Endothelial cell of umbilical vein (primary cell): ENCODE measurements around the gene ZNRF3. TPM values are rescaled to one million over a fixed set of nuclear protein-coding genes. Genes with fewer than 3 reads are reported as not detected.

ENCODE experiments used
- BruUV-seq: library from RNA; stranded (reverse); fragments of 400-500 nt; replicated peaks from 2 replicates; lab custom pipeline; 2021; lab: Mats Ljungman, UMichigan
- CTCF ChIA-PET: fragments of 300-600, 350-600 bp; sonication (Branson Sonifier 250); formaldehyde crosslinking; loops from one replicate; lab custom pipeline; 2021; ENCODE audit warnings: antibody characterized with exemption, inconsistent platforms; lab: Charles Lee
- POLR2A ChIA-PET: fragments of 300-600, 350-600 bp; sonication (Branson Sonifier 250); formaldehyde crosslinking; loops from one replicate; lab custom pipeline; 2021; ENCODE audit warnings: antibody characterized with exemption, inconsistent platforms; lab: Charles Lee
- DNase-seq: peaks from one replicate; pipeline ENCODE4 v3.0.0-alpha.2; 2011; ENCODE audit warnings: low read depth, low spot score
- FAIRE-seq: peaks from 2 replicates; lab custom pipeline; 2011; peaks lifted over from hg19 to GRCh38; lab: Jason Lieb, UNC
- H2AFZ ChIP-seq: 2 replicates; pipeline ENCODE4 v1.6.0; 2012; ENCODE audit warnings: low read depth, low read length, control low read depth, inconsistent platforms
- H3K27ac ChIP-seq: 2 replicates; pipeline ENCODE4 v1.5.1; 2011; ENCODE audit warnings: low read depth, mild to moderate bottlenecking, control low read depth, low read length, moderate library complexity; ENCODE audit not compliant: insufficient read depth
- H3K27me3 ChIP-seq, 2 experiments: 2 replicates each; pipeline versions ENCODE4 v1.6.0 to v1.6.1; 2011; ENCODE audit warnings: low read length in 2 of 2, mixed read lengths in 1 of 2; ENCODE audit not compliant: control insufficient read depth in 2 of 2, insufficient read depth in 2 of 2
- H3K36me3 ChIP-seq, 2 experiments: 2 replicates in 1 of 2; 3 replicates in 1 of 2; pipeline ENCODE4 v1.5.1; 2011; ENCODE audit warnings: low read length in 2 of 2, mild to moderate bottlenecking in 1 of 2, moderate library complexity in 1 of 2; ENCODE audit not compliant: control insufficient read depth in 2 of 2, insufficient read depth in 2 of 2; ENCODE audit errors: extremely low read depth in 1 of 2
- H3K4me1 ChIP-seq: 3 replicates; pipeline ENCODE4 v1.5.1; 2011; ENCODE audit warnings: mild to moderate bottlenecking, low read length; ENCODE audit not compliant: control insufficient read depth, insufficient read depth; ENCODE audit errors: extremely low read depth
- H3K4me2 ChIP-seq: 2 replicates; pipeline ENCODE4 v1.6.1; 2011; ENCODE audit warnings: low read length, control low read depth, mixed read lengths; ENCODE audit not compliant: insufficient read depth
- H3K4me3 ChIP-seq, 3 experiments: fragments of 200-600 bp in 1 of 3; sonication (generic), shearing (Covaris generic) in 1 of 3; replicated peaks in 1 of 3; 2 replicates each; pipeline ENCODE4 v1.5.1; 2011 to 2016; ENCODE audit warnings: control low read depth in 3 of 3, low read length in 3 of 3, mild to moderate bottlenecking in 2 of 3, inconsistent platforms in 1 of 3, low read depth in 1 of 3, moderate library complexity in 1 of 3; ENCODE audit not compliant: insufficient read depth in 1 of 3
- H3K79me2 ChIP-seq: 2 replicates; pipeline ENCODE4 v1.6.0; 2012; ENCODE audit warnings: low read length, inconsistent platforms; ENCODE audit not compliant: control insufficient read depth, insufficient read depth
- H3K9ac ChIP-seq: replicated peaks from 2 replicates; pipeline ENCODE3; 2011; ENCODE audit warnings: low read length, control low read depth; ENCODE audit not compliant: insufficient read depth; ENCODE audit errors: extremely low read depth
- H3K9me1 ChIP-seq: replicated peaks from 3 replicates; pipeline ENCODE4 v1.6.0; 2011; ENCODE audit warnings: mild to moderate bottlenecking, low read length; ENCODE audit not compliant: control insufficient read depth, insufficient read depth; ENCODE audit errors: extremely low read depth
- H3K9me3 ChIP-seq: replicated peaks from 2 replicates; pipeline ENCODE4 v1.5.1; 2012; ENCODE audit warnings: low read length, inconsistent platforms; ENCODE audit not compliant: control insufficient read depth, insufficient read depth
- H4K20me1 ChIP-seq: replicated peaks from 2 replicates; pipeline ENCODE3; 2011; ENCODE audit warnings: mild to moderate bottlenecking, low read length; ENCODE audit not compliant: control insufficient read depth, insufficient read depth; ENCODE audit errors: extremely low read depth
- CTCF ChIP-seq, 2 donors: IDR thresholded peaks; 1 replicate in 1 of 2; 2 replicates in 1 of 2; pipeline ENCODE4 v1.5.1; 2011; ENCODE audit warnings: low read length in 2 of 2, mild to moderate bottlenecking in 2 of 2, moderate library complexity in 2 of 2, control low read depth in 1 of 2, inconsistent platforms in 1 of 2, low read depth in 1 of 2; ENCODE audit not compliant: insufficient read depth in 1 of 2; ENCODE audit errors: extremely low read depth in 1 of 2
- EZH2 ChIP-seq: IDR thresholded peaks from 2 replicates; pipeline ENCODE4 v1.6.1; 2012; ENCODE audit warnings: borderline replicate concordance, low read depth, mild to moderate bottlenecking, moderate library complexity, low read length, inconsistent platforms; ENCODE audit not compliant: severe bottlenecking
- FOS ChIP-seq: IDR thresholded peaks from 2 replicates; pipeline ENCODE4 v1.6.1; 2011; ENCODE audit warnings: mild to moderate bottlenecking, low read length, moderate library complexity, borderline replicate concordance; ENCODE audit not compliant: insufficient read depth
- GATA2 ChIP-seq: IDR thresholded peaks from 2 replicates; pipeline ENCODE4 v1.7.0; 2011; ENCODE audit warnings: low read depth, mild to moderate bottlenecking, moderate library complexity, mixed read lengths, low read length; ENCODE audit not compliant: insufficient read length, insufficient read depth
- JUN ChIP-seq: IDR thresholded peaks from 2 replicates; pipeline ENCODE4 v1.6.1; 2011; ENCODE audit warnings: borderline replicate concordance, low read depth; ENCODE audit not compliant: insufficient read length, insufficient read depth
- MAX ChIP-seq: IDR thresholded peaks from 2 replicates; pipeline ENCODE4 v1.6.1; 2011; ENCODE audit not compliant: insufficient read depth, insufficient read length
- MYC ChIP-seq: IDR thresholded peaks from one replicate; pipeline ENCODE4 v1.6.1; 2011; ENCODE audit warnings: mild to moderate bottlenecking, low read depth, low read length
- POLR2A ChIP-seq: IDR thresholded peaks from 2 replicates; pipeline ENCODE4 v1.6.1; 2012; ENCODE audit warnings: low read depth, mild to moderate bottlenecking, control low read depth, low read length
- POLR2AphosphoS5 ChIP-seq: IDR thresholded peaks from 2 replicates; pipeline ENCODE4 v1.6.1; 2012; ENCODE audit warnings: low read depth, mild to moderate bottlenecking, control low read depth, low read length, moderate library complexity; ENCODE audit not compliant: insufficient read depth
- dilution Hi-C: fragments of 300-500 bp; cut with MboI; formaldehyde crosslinking; loops from one replicate; pipeline ENCODE4 v1.15.0; 2019; ENCODE audit warnings: low sequenced_read_pairs; ENCODE audit not compliant: extremely low pct_ligation_motif_present
- intact Hi-C: fragments of 100-400 bp; cut with micrococcal nuclease; formaldehyde crosslinking; loops from one replicate; pipeline ENCODE4 v1.10.0; 2022
- polyA plus RNA-seq, 4 experiments: library from polyadenylated mRNA; depleted of rRNA in 3 of 4; stranded (reverse) in 3 of 4; unstranded in 1 of 4; fragments of >200 nt; gene quantifications; 2 replicates each; pipeline versions ENCODE4 v1.2.1 to v1.2.3, GENCODE V29; 2011 to 2012; ENCODE audit warnings: missing spikeins in 1 of 4
- total RNA-seq: library from RNA; stranded (reverse); gene quantifications from 2 replicates; pipeline ENCODE4 v1.2.3, GENCODE V29; 2021

ZNRF3 gene
- total and polyA plus RNA-seq, 2 donors (not counting 3 experiments of a cell fraction or from before 2014, with no cell fraction given), result 2.7 to 5.2 TPM

GRCh38 chr22:29083933-29084591, 200.7 kb downstream of the ZNRF3 start:
- no peaks in the 10 kb centered on the region for H3K9me3 ChIP-seq
- dilution Hi-C loops, result no loop called here
- DNase-seq (no peak), FAIRE-seq (no peak)
- no peaks in the 10 kb centered on the region for H4K20me1 ChIP-seq
- peaks cover 0 to 2% of the 10 kb centered on the region in 2 experiments for H3K27me3 ChIP-seq
- no peak overlapping the region for H2AFZ ChIP-seq
- no peak overlapping the region for H3K27ac ChIP-seq
- ChIA-PET CTCF (no interaction called here), POLR2A (no interaction called here)
- BruUV-seq, result no TSS peak
- intact Hi-C loops, result no loop called here
- no peaks in the 10 kb centered on the region for H3K4me1 ChIP-seq
- H3K36me3 ChIP-seq, result no peaks in the 10 kb centered on the region
- no peak overlapping the region for H3K4me3 ChIP-seq
- no peak overlapping the region for H3K4me2 ChIP-seq
- H3K79me2 ChIP-seq, result no peaks in the 10 kb centered on the region
- TF ChIP-seq EZH2, result no peak
- TF ChIP-seq CTCF (IDR thresholded peaks at IDR 0.05; ENCODE audit: extremely low read depth in 1 of 2, insufficient read depth in 1 of 2, low read depth in 1 of 2, low read length in 2 of 2), result no peak
- no peaks in the 10 kb centered on the region for H3K9me1 ChIP-seq
- no peak overlapping the region for H3K9ac ChIP-seq

GRCh38 chr22:29087012-29087411, 203.6 kb downstream of the ZNRF3 start:
- ChIA-PET CTCF (interaction anchor here (1.7 kb wide), 1 partner anchor 46 kb away, joined by 3 read pairs; no protein-coding TSS in a partner anchor), POLR2A (no interaction called here)
- FAIRE-seq, result no peak
- no peak overlapping the region for H3K27ac ChIP-seq
- H3K4me3 ChIP-seq, result no peak overlapping the region
- no peaks in the 10 kb centered on the region for H3K36me3 ChIP-seq
- no peaks in the 10 kb centered on the region for H3K79me2 ChIP-seq
- dilution Hi-C loops (no loop called here), intact Hi-C loops (no loop called here)
- TF ChIP-seq CTCF (IDR thresholded peaks at IDR 0.05; ENCODE audit: extremely low read depth in 1 of 2, insufficient read depth in 1 of 2, low read depth in 1 of 2, low read length in 2 of 2) (no peak), MAX (no peak), FOS (no peak), POLR2AphosphoS5 (no peak), EZH2 (no peak), GATA2 (no peak), JUN (no peak), MYC (no peak), POLR2A (no peak)
- no peak overlapping the region for H2AFZ ChIP-seq
- DNase-seq, result no peak
- no peak overlapping the region for H3K9ac ChIP-seq
- no peaks in the 10 kb centered on the region for H3K4me1 ChIP-seq
- no TSS peak for BruUV-seq
- no peaks in the 10 kb centered on the region for H3K9me3 ChIP-seq
- H3K27me3 ChIP-seq, result peaks cover 6 to 9% of the 10 kb centered on the region in 2 experiments
- no peaks in the 10 kb centered on the region for H3K9me1 ChIP-seq
- H4K20me1 ChIP-seq, result no peaks in the 10 kb centered on the region
- H3K4me2 ChIP-seq, result no peak overlapping the region
